NCI-H2171 (cell line): ENCODE data around the gene METTL25.
"Not testable (repeated sequence)": the region's sequence is repeated elsewhere in the genome, so short reads cannot be mapped to it uniquely, and the experiment has no call there.

Experiments
- DNase-seq: peaks from one replicate; lab custom pipeline; 2025; lab: John Stamatoyannopoulos, UW

METTL25 gene, protein sequence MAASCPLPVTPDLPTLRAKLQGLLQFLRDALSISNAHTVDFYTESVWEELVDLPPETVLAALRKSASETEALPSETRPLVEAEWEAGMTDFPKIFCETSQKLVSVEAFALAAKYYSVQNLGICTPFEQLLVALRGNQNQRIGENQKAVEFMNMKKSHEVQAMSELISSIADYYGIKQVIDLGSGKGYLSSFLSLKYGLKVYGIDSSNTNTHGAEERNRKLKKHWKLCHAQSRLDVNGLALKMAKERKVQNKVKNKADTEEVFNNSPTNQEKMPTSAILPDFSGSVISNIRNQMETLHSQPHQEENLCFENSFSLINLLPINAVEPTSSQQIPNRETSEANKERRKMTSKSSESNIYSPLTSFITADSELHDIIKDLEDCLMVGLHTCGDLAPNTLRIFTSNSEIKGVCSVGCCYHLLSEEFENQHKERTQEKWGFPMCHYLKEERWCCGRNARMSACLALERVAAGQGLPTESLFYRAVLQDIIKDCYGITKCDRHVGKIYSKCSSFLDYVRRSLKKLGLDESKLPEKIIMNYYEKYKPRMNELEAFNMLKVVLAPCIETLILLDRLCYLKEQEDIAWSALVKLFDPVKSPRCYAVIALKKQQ

DNA sequence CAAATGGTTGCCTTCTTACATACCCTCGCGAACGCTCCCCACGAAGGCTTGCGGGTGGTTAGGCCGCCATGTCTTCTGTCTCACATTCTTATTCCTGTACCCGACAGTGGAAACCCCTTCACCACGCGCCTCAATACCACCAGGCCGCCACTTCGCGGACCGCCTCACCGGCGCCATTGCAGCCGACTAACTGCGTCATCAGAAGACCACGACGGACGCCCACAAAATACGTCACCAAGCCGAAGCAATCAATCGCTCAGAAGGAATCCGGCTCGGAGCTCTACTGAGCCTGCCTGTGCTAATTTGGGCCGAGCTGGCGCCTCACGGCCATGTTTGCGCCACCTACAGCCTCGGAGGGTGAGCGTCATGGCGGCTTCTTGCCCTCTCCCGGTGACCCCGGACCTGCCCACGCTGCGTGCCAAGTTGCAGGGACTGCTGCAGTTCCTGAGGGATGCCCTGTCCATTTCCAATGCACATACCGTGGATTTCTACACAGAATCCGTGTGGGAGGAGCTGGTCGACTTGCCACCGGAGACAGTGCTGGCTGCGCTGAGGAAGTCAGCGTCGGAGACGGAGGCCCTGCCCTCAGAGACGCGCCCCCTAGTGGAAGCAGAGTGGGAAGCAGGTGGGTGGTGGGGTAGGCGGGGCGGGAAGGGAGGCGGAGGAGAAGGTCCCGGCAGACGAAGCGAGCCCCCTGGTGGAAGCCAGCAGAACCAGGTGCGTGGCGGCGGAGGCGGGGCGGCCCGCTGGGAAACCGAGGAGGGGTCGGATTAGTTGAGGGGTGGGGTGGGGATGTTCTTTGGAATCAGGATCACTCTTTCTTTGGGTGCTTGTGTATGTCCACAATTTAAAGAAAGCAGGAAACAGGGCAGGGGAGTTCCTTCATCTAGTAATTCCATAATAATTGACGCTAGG lies at the start of gene METTL25, which contains the start of gene CCDC59:
Gene METTL25 (plus strand): TSS at position 330 of the 915 bp plus-strand sequence. CDS start 37 bp downstream, at position 367.
Gene CCDC59 (minus strand): TSS at position 188 of the 915 bp plus-strand sequence. CDS start 11 bp downstream, at position 177.
- peak; percentile 97 for DNase-seq

DNA sequence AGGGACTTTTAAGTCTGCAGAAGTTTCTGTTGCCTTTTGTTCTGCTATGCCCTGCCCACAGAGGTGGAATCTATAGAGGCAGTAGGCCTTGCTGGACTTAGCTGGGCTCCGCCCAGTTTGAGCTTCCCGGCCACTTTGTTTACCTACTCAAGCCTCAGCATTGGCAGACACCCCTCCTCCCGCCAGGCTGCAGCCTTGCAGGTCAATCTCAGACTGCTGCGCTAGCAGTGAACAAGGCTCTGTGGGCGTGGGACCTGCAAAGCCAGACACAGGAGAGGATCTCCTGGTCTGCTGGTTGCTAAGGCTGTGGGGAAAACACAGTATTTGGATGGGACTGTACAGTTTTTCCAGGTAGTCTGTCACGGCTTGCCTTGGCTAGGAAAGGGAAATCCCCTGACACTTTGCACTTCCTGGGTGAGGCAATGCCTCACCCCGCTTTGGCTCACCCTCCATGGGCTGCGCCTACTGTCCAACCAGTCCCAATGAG lies 43.9 kb upstream of the METTL25 start:
- DNase-seq: no peak

DNA sequence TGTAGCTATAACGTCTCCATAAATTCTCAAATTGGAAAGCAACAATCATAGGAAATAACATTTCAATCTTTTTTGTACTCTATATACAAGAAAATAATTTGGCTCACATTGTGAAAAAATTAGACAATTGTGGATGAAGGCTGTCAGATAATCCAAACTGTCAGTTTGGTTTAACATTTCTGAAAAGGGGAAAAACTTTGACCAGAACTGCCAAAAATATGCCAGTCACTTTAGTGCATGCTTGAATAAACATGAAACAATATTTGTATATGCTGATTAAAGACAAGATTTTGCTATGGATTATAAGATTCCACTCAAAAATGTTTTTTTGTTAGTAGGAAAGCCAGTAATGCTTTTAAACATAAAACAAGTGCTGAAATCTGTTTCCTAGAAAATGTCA lies 39.1 kb upstream of the METTL25 start:
- DNase-seq: no peak

DNA sequence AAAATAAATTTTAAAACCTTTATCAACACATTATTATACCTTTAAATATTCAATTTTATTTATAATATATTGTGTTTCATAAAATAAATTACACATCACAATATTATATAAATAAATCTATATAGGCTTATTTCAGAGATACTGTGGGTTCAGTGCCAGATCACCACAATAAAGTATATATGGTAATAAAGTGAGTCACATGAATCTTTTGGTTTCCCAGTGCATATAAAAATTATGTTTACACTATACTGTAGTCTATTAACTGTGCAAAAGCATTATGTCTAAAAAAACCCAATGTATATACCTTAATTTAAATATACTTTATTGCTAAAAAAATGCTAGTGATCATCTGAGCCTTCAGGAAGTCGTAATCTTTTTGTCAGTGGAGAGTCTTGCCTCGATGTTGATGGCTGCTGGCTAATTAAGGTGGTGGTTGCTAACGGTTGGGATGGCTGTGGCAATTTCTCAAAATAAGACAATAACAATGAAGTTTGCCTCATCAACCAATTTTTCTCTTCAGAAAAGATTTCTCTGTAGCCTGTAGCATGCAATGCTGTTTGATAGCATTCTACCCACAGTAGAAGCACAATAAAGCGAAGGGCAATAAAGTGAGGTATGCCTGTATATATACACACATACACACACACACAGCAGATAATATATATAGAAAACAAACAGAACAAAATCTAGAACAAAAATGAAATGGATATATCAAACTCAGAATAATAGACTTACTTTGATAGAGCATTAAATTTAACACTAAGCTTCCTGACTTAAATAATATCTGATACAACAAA lies 32.6 kb upstream of the METTL25 start:
- DNase-seq: no peak

DNA sequence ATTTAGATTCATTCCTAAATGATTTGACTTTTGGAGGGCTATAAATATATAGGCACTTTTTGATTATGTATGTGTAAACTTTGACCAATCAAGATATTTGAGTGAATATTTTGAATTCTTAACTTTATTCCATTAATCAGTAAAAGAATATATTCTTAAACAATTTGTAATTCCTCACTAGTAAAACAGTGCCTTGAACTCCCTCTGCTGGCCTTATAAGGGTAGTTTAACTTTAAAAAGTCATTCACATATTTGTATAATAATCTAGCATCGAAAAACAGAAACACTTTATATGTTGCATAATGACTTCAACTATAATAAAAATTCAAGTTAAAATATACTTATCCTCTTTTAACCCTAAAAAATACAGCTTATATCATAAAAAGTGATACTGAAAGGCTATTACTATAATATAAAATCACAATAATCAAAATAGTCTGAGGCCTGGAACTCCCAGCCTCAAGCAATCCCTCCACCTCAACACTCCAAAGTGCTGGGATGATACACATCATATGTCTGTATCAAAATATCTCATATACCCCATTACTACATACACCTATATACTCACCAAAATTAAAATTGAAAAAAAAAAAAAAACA lies 31.3 kb upstream of the METTL25 start:
- DNase-seq: peak; percentile 46

DNA sequence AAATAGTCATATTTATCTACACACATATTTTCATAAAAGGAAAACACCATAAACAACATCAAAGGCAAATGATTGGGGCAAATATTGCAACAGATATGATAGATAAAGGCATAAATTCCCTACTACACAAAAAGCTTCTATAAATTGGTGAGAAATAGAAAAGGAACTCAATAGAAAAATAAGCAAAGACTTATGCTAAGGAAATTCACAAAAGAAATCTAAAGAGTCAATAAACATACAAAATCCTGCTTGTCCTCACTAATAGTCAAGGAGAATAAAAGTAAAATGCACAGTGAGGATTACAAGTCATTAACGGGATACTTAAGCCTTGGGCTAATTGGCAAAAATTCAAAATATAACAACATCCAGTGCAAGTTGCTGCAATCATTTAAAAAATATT lies 30.5 kb upstream of the METTL25 start:
- no peak for DNase-seq

DNA sequence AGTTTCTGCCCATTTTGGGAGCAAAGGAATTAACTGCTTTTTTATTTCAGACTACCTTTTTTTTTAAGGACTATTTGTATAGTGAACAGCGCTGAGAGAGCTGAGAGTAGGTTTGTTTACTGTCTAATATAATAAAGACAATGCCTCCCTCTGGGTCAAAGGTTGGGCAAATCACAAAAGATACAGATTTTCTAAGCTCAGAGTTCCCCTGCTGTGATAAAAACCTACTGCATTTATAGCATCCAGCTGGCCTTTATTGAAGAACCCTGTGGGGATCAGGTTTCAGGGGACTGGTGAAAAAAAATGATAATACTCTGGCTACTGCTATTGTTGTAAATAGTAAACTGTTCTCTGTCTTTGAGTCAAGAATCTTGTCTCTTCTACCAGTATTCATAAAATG lies 28.8 kb upstream of the METTL25 start:
- DNase-seq: peak; percentile 76

DNA sequence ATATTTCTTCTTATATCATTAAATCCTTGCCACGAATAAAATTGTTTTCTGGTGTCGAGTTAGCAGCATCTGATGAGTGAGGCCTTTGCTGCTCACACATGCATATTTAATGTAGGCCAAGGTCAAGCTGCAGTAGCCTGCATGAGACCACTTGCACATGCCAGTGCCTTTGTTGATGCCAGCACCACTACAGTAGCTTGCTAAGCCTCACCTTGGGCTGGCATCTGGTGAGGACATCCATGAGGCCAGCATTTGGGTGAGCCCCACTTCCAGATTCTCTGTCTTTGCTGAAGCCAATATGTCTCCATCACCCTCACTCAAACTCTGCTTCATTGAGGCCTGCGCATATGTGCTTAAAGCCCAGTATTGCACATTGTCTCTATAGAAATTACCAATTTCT lies 8.2 kb upstream of the METTL25 start:
- no peak for DNase-seq

DNA sequence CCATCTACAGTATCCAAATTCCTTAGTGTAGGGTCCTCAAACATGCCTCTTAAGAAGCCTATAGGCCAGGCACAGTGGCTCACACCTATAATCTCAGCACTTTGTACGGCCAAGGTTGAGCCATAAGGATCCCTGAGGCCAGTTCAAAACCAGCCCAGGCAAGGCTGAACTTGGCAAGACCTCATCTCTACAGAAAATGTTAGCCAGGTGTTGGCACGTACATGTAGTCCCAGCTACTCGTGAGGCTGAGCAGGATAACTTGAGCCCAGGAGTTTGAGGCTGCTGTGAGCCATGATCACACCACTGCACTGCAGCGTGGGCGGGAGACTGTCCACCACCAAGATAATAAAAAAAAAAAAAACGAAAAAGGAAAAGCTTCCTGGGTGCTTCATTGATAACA lies 6.9 kb upstream of the METTL25 start:
- no peak for DNase-seq

DNA sequence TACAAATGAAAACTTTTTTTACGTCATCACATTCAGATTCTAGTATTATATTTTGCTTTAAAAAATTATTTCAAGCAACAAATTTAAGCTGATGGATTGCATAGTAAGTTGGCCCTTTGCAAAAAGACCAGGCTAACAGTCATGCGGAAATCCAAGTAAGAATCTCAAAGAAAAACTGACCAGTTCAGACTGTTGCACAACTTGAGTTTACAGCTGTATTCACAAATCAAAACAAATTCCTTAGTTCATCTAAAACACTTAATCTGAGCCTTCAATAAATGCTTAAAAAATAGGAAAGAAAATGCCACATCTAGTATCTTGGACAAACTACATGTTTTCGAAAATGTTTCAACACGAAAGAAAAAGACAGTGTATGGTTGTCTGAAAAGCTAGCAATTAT lies 989 bp upstream of the METTL25 start:
- no peak for DNase-seq

DNA sequence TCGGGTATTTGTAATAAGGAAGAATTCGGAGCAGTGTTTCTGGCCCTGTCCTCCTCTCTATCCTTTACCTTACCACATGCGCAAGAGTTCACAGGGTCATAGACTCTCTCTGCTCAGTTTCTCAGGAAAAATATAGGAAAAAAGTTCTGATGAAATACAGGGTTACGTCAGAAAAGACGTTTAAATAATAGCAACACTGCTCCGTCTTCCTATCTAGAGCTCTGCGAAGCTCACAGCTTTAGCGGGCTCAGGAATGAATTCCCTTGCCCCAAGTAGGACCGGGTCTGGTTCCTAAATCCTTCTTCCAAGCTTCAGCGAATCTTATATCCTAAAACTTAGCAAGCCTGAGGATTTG lies 507 bp upstream of the METTL25 start:
- DNase-seq: no peak

DNA sequence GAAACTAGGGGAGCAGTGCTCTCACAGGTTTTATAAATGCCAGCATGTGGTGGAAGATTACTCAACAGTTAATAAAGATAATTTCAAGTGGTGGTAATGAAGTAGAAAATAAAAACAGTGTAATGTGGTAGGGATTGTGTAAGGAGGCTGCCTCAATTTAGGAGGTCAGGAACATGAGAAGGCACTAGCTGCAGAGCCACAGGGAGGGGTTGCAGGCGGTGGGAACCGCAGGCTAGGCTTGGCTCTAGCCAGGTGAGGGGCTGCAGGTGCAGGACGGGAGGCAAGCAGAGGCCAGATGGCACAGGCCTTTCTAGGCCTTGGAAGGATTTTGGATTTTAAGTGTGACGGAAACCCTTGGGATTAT lies 768 bp downstream of the METTL25 start:
- DNase-seq: peak; percentile 64

DNA sequence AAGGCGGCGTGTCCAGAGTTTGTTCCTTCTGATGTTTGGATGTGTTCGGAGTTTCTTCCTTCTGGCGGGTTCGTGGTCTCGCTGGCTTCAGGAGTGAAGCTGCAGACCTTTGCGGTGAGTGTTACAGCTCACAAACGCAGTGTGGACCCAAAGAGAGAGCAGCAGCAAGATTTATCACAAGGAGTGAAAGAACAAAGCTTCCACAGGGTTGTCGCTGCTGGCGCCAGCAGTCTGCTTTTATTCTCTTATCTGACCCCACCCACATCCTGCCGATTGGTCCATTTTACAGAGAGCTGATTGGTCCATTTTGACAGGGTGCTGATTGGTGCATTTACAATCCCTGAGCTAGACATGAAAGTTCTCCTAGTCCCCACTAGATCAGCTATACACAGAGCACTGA lies 2.5 kb downstream of the METTL25 start:
- not testable (repeated sequence) for DNase-seq

DNA sequence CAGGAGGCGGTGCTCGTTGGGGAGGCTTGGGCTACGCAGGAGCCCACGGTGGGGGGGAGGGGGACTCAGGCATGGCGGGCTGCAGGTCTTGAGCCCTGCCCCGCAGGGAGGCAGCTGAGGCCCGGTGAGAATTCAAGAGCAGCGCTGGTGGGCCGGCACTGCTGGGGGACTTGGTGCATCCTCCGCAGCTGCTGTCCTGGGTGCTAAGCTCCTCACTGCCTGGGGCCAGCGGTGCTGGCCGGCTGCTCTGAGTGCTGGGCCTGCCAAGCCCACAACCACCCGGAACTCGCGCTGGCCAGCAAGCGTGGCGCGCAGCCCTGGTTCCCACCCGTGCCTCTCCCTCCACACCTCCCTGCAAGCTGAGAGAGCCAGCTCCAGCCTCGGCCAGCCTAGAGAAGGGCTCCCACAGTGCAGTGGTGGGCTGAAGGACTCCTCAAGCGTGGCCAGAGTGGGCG lies 3.2 kb downstream of the METTL25 start:
- no peak for DNase-seq

DNA sequence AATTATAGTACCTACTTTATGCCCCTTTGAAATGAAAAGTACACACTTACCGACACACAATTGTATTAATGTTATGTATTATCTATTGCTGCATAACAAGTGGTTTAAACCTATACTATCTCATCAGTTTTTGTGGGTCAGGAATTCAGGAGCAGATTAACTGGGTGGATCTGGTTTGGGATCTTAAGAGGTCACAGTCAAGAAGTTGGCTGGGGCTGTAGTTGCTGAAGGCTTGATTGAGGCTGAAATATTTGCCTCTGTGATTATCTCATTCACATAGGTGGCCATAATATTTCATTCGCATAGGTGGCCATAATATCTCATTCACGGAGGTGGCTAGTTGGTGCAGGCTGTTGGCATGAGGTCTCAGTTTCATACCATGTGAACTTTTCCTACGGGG lies 5.7 kb downstream of the METTL25 start:
- no peak for DNase-seq

DNA sequence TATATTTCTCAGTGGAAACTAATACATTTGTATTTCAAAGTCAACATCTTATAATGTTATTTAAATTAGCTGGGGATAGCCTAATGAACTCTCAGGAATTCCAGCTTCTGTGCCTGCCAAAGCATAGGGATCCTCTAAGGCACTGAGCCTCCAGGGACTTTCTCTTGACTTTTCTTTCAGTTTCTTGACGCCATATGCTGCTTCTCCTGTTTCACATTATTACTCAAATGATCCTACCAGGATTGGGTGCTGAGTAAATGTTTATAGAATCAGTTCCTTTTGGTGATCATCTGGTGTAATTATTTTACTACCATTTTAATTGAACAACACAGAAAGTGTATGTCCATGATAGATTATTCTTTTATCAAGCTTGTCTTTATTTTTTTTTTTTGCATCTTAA lies 7.9 kb downstream of the METTL25 start:
- peak; percentile 95 for DNase-seq

DNA sequence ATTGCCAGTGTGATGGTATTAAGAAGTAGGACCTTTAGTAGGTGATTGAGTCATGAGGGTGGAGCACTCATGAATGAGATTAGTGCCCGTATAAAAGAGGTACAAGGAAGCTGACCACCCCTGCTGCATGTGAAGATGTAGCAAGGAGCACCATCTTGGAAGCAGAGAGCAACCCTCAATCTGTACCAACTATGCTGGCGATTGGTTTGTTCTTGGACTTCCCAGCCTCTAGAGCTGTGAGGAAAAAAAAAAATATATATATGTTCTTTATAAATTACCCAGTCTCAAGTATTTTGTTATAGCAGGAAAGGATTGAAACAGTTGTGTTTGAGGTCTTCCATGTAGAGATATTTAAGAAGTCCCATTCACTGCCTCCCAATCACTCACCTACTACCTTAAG lies 16.9 kb downstream of the METTL25 start:
- no peak for DNase-seq

DNA sequence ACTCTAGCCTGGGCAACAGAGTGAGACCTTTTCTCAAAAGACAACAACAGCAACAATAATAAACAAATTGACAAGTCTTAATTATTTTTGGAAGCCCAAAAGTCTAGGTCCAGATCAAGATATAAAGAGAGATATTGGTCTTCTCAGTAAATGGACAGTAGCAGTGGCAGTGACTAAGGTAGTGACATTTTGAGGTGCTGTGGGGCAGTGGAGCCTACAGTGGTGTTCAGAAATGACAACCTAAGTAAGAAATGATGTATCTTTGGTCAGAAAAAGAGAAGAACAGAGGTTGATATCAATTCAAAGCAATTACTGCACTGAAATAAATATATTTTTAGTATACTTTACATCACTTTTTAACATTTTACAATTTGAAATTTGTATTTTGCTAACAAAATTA lies 20.7 kb downstream of the METTL25 start:
- DNase-seq: no peak

DNA sequence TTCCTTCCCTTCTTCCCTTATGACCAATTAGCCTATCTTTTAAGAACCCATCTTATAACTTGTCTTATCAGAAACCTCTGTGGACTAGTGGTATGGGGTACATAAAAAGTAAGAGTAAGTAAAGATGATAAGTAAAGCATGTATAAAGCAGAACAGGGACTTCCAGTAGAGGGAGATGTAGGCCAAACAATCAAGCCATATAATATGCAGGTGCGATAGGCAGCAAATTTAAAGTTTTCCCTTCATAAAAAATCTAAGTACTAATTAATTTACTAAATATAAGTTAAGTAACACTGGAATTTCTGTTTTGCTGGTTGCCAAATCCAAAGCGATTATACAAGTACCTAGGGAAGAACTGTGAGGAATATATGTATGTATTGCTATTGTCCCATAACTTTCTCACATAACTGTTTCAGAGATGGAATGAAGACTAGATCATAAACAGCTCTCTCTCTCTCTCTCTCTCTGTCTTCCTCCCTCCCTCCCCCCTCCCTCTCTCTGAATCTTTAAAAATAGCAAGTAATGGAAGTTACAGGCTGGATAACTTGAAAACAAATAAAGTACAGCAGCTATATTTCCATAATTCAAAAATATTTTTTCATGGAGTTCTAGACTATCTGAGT lies 25.7 kb downstream of the METTL25 start:
- DNase-seq: peak; percentile 12

DNA sequence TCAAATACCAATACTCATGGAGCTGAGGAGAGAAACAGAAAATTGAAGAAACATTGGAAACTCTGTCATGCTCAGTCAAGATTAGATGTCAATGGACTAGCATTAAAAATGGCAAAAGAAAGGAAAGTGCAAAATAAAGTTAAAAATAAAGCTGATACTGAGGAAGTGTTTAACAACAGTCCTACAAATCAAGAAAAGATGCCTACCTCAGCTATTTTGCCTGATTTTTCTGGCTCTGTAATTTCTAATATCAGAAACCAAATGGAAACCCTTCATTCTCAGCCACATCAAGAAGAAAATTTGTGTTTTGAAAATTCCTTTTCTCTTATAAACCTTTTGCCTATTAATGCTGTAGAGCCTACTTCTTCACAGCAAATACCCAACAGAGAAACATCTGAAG lies 40.5 kb downstream of the METTL25 start:
- DNase-seq: no peak

DNA sequence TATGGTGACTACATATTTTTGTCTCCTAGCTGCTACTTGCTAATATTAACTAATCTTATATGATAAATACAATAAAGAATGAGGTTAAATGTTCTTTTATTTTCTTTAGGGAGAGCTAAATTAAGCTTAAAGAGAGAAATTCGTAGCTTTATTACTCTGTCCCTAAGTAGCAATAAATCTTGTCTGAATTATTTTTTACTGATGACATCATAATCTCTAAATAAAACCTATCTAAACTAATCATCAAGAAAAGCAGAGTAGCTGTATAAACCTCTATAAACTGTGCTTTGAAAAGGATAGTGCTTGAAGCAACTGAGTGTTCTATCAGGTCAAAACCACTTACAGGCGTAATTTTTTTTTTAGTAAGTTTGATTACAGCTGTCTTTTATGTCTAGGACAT lies 42.5 kb downstream of the METTL25 start:
- DNase-seq: no peak
